Measurements from ENCODE around the gene EPN3.

DNA sequence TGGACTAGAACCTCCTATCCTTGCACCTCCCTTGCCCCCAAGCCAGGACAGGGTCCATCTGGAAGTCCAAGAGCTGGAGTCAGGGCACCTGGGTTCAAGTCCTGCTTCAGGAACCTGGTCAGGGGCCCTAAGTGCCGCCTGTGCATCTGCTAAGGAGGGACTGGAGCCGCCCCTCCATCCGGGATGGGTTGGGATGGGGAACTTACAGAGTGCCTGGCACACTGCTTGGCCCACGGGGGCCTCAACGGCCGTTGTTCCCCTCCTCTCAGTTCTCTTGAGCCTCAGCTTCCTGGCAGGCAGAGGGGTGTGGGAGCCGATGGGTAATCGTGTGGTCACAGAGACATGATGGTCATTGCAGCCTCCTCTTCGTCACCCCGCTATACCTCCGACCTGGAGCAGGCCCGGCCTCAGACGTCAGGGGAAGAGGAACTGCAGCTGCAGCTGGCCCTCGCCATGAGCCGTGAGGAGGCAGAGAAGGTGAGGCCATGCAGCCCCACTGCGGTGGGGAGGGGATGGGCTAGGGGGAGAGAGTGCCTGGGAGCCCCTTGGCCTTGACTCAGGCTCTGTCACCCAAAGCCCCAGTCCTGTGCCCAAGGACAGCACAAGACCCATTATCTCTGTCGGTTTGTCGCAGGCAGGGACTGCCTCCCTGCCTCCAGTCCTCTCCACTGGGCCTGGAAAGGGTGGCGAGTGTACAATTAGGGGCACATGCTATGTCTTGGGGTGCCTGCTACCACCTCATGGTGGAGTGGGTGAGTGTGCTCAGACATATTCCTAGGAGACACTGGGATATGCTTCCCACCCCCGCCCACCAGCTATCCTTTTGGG is 5.4 kb downstream of the EPN3 start:
- TF ChIP-seq GATA3 (IDR thresholded peaks at IDR 0.05; ENCODE audit: low read depth, low read length) (no peak), GATA2 (IDR thresholded peaks at IDR 0.05; ENCODE audit: low read depth, low read length) (no peak)

Data from SH-SY5Y (cell line).